VCaP (cell line): Measurements from ENCODE around the gene HBQ1.
"Not testable (repeated sequence)": the region's sequence is repeated elsewhere in the genome, so short reads cannot be mapped to it uniquely, and the experiment has no call there.

ENCODE experiments used
- H3K27ac ChIP-seq: fragments of 450-650 bp; 2 replicates; pipeline ENCODE4 v1.5.1; 2017
- CTCF ChIP-seq: fragments of 450-650 bp; conservative IDR thresholded peaks from 2 replicates; pipeline ENCODE4 v1.5.1; 2017; ENCODE audit warnings: mild to moderate bottlenecking, moderate library complexity

The HBQ1 gene

GRCh38 chr16:154217-155030 is 25.8 kb upstream of the HBQ1 start:
- no peak for TF ChIP-seq CTCF
- peak overlapping the region; percentile 24; the same call in 1 of the 2 replicates for H3K27ac ChIP-seq

GRCh38 chr16:155031-155398 is 25.2 kb upstream of the HBQ1 start:
- no peak for TF ChIP-seq CTCF
- peak overlapping the region; percentile 24; the same call in 1 of the 2 replicates for H3K27ac ChIP-seq

- no peak for TF ChIP-seq CTCF
- no peak overlapping the region for H3K27ac ChIP-seq
Measured at GRCh38 chr16:159136-159849, 21.0 kb upstream of the HBQ1 start.

GRCh38 chr16:160242-160641 is 20.0 kb upstream of the HBQ1 start:
- H3K27ac ChIP-seq = not testable (repeated sequence)

GRCh38 chr16:160691-161190 is 19.5 kb upstream of the HBQ1 start:
- no peak overlapping the region for H3K27ac ChIP-seq
- TF ChIP-seq CTCF = no peak

GRCh38 chr16:162271-162991 is 17.8 kb upstream of the HBQ1 start:
- TF ChIP-seq CTCF = no peak
- H3K27ac ChIP-seq = no peak overlapping the region

- not testable (repeated sequence) for H3K27ac ChIP-seq
Measured at GRCh38 chr16:163139-163538, 17.1 kb upstream of the HBQ1 start.

- not testable (repeated sequence) for H3K27ac ChIP-seq
Measured at GRCh38 chr16:163696-164095, 16.6 kb upstream of the HBQ1 start.

GRCh38 chr16:164134-164823 is 16.0 kb upstream of the HBQ1 start:
- H3K27ac ChIP-seq = not testable (repeated sequence)
